Upper lobe of left lung (tissue), 6 donors: Measurements from ENCODE around the gene SMC2. TPM values are rescaled to one million over a fixed set of nuclear protein-coding genes. Genes with fewer than 3 reads are reported as not detected.

ENCODE experiments used
- ATAC-seq, 2 donors: fragments of 200-7000 bp; cut with Tn5 transposase; one replicate each; pipeline ENCODE4 v1.9.1; 2022; ENCODE audit warnings: mild to moderate bottlenecking in 2 of 2, moderate library complexity in 2 of 2; ENCODE audit not compliant: low FRiP score in 2 of 2
- DNase-seq, 2 donors: peaks; one replicate each; pipeline ENCODE4 v3.0.0-alpha.2; 2019 to 2020
- H3K27ac ChIP-seq, 4 donors: fragments of 200-600 bp; sonication (generic); one replicate each; pipeline ENCODE4 v1.5.1; 2016 to 2019
- H3K27me3 ChIP-seq, 4 donors: fragments of 200-600 bp; sonication (generic); one replicate each; pipeline ENCODE4 v1.5.1; 2017 to 2019
- H3K36me3 ChIP-seq, 4 donors: fragments of 200-600 bp; sonication (generic); one replicate each; pipeline ENCODE4 v1.5.1; 2016 to 2019
- H3K4me1 ChIP-seq, 4 donors: fragments of 200-600 bp; sonication (generic); one replicate each; pipeline ENCODE4 v1.5.1; 2018 to 2019
- H3K4me3 ChIP-seq, 4 donors: fragments of 200-600 bp; sonication (generic); one replicate each; pipeline ENCODE4 v1.5.1; 2017 to 2019; ENCODE audit warnings: mild to moderate bottlenecking in 2 of 4, moderate library complexity in 1 of 4
- H3K9me3 ChIP-seq, 4 donors: fragments of 200-600 bp; sonication (generic); one replicate each; pipeline ENCODE4 v1.5.1; 2018 to 2019
- CTCF ChIP-seq, 6 experiments: fragments of 450-650 bp in 4 of 6; fragments of 200-600 bp in 2 of 6; sonication (generic) in 2 of 6; IDR thresholded peaks; one replicate each; pipeline ENCODE4 v1.5.1; 2016 to 2019; ENCODE audit warnings: antibody characterized with exemption in 6 of 6
- EP300 ChIP-seq, 4 donors: sonication (generic); formaldehyde crosslinking; IDR thresholded peaks; one replicate each; pipeline ENCODE4 v1.5.1; 2017; ENCODE audit warnings: antibody characterized with exemption in 4 of 4, control low read depth in 2 of 4
- POLR2A ChIP-seq, 4 donors: fragments of 450-650 bp; IDR thresholded peaks; one replicate each; pipeline ENCODE4 v1.5.1; 2016 to 2017; ENCODE audit warnings: antibody characterized with exemption in 4 of 4, mild to moderate bottlenecking in 2 of 4
- POLR2AphosphoS5 ChIP-seq, 2 donors: sonication (generic); formaldehyde crosslinking; IDR thresholded peaks; one replicate each; pipeline ENCODE4 v1.5.1; 2017; ENCODE audit warnings: antibody characterized with exemption in 2 of 2
- WGBS, 2 donors: methylation state at CpG; one replicate each; pipeline ENCODE4 v1.1.5; 2017 to 2018; 5-methylcytosine and 5-hydroxymethylcytosine counted together
- total RNA-seq, 6 donors: library from RNA; depleted of rRNA in 4 of 6; stranded (reverse); fragments of >200 nt in 4 of 6; gene quantifications; one replicate each; pipeline versions ENCODE4 v1.1.0 to v1.2.1, GENCODE V29; 2016 to 2021
- donor health status: DM: no; HTN: no; CAD: no; lungs with moderate emphysema.
- donor health status: DM: no; HTN: yes; CAD: no; lungs with severe emphysema.

Gene SMC2
- total RNA-seq, 6 donors from 2014 or later, result 5.0 to 13.9 (median 8.2) TPM

GRCh38 chr9:104142799-104143549 is 48.9 kb downstream of the SMC2 start:
- ATAC-seq, result peak in 1 of 2 donors; percentile 55

DNA sequence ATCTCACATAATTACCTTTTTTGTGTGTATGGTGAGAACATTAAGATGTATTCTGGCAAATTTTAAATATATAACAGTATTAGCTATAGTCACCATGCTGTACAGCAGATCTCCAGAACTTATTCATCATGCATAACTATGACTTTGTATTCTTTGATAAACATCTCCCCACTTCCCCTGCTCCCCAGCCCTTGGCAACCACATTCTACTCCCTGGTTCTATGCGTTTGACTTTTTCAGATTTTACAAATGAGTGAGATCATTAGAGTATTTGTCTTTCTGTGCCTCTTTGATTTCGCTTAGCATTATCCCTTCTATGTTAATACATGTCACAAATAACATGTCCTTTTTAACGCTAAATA is 49.4 kb downstream of the SMC2 start:
- no peaks in the 10 kb centered on the region for H3K4me1 ChIP-seq
- TF ChIP-seq EP300 (IDR thresholded peaks at IDR 0.05) (no peak), POLR2A (IDR thresholded peaks at IDR 0.05) (no peak), CTCF (IDR thresholded peaks at IDR 0.05) (no peak), POLR2AphosphoS5 (IDR thresholded peaks at IDR 0.05) (no peak)
- DNase-seq (no peak), ATAC-seq (no peak)
- H3K27me3 ChIP-seq, result no peaks in the 10 kb centered on the region
- 79 to 80% methylated on average over 3 of the region's 3 CpGs for WGBS, 2 donors
- H3K27ac ChIP-seq, result no peak overlapping the region
- H3K36me3 ChIP-seq, result peaks cover 0 to 3% (median 0%) of the 10 kb centered on the region in 4 donors
- H3K4me3 ChIP-seq, result no peak overlapping the region
- H3K9me3 ChIP-seq, result no peaks in the 10 kb centered on the region

More at GRCh38 chr9:104142799-104143549, 48.9 kb downstream of the SMC2 start:
- Histone ChIP-seq H3K27me3 (no peaks in the 10 kb centered on the region), H3K4me1 (no peaks in the 10 kb centered on the region), H3K36me3 (peaks cover 0 to 3% (median 0%) of the 10 kb centered on the region in 4 donors), H3K4me3 (no peak overlapping the region), H3K9me3 (no peaks in the 10 kb centered on the region), H3K27ac (no peak overlapping the region)
- WGBS, 2 donors, result 93 to 100% methylated on average over 3 of the region's 3 CpGs
- TF ChIP-seq POLR2AphosphoS5 (IDR thresholded peaks at IDR 0.05) (no peak), CTCF (IDR thresholded peaks at IDR 0.05) (no peak), POLR2A (IDR thresholded peaks at IDR 0.05) (no peak), EP300 (IDR thresholded peaks at IDR 0.05) (no peak)
- no peak for DNase-seq

DNA sequence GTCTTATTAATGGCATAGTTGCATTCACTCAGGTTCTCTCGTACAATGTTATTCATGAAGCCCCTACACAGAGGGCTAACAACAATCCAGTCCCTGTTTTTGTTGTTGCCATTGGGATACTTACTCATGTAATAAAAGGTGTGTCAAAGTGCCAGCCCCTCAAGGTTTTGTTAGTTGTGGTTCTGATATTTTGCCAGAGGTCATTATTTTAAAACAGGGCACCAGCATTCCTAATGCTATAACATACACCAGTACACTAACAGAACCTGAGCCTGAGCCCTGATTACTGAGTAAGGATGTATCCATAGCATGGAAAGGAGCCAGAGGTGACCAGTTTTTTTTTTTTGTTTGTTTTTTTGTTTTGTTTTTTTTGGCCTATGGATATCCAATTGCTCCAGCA is 50.2 kb downstream of the SMC2 start:
- ATAC-seq, result no peak
- 92 to 94% methylated on average over 1 of the region's 1 CpG for WGBS, 2 donors
- H3K4me3 ChIP-seq, result no peak overlapping the region
- no peaks in the 10 kb centered on the region for H3K4me1 ChIP-seq
- H3K27me3 ChIP-seq, result no peaks in the 10 kb centered on the region
- no peak for DNase-seq
- no peak overlapping the region for H3K27ac ChIP-seq
- TF ChIP-seq POLR2A (IDR thresholded peaks at IDR 0.05) (no peak), EP300 (IDR thresholded peaks at IDR 0.05) (no peak), POLR2AphosphoS5 (IDR thresholded peaks at IDR 0.05) (no peak), CTCF (IDR thresholded peaks at IDR 0.05) (no peak)
- no peaks in the 10 kb centered on the region for H3K9me3 ChIP-seq
- peaks cover 0 to 3% (median 0%) of the 10 kb centered on the region in 4 donors for H3K36me3 ChIP-seq

DNA sequence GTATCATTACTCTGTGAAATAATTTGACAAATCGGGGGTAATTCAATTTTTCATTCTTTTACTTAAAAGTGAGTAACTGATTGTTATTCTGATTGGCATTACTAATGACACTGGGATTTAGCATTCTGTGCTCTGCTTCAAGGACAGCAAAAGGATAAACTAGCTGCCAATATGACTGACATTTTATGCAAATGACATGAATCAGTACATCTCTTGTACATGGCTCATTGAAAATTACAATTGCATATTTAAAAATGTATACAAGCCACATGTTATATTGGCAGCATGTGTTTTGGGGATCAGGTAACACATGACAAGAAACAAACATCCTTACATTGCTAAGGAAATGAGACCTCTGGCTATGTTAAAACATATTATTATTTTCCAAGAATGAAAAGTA is 79.0 kb downstream of the SMC2 start:
- Histone ChIP-seq H3K4me3 (no peak overlapping the region), H3K27ac (no peak overlapping the region), H3K36me3 (no peaks in the 10 kb centered on the region), H3K4me1 (no peaks in the 10 kb centered on the region), H3K27me3 (no peaks in the 10 kb centered on the region), H3K9me3 (no peaks in the 10 kb centered on the region)
- no peak for TF ChIP-seq EP300 (IDR thresholded peaks at IDR 0.05)
- no peak for TF ChIP-seq POLR2AphosphoS5 (IDR thresholded peaks at IDR 0.05)
- TF ChIP-seq CTCF (IDR thresholded peaks at IDR 0.05), result no peak
- TF ChIP-seq POLR2A (IDR thresholded peaks at IDR 0.05), result no peak
- DNase-seq (no peak), ATAC-seq (no peak)
- 88% methylated on average over 1 of the region's 1 CpG for WGBS, 2 donors
